ENCODE data around the gene KCNIP1.

- TF ChIP-seq, protein P1, sequence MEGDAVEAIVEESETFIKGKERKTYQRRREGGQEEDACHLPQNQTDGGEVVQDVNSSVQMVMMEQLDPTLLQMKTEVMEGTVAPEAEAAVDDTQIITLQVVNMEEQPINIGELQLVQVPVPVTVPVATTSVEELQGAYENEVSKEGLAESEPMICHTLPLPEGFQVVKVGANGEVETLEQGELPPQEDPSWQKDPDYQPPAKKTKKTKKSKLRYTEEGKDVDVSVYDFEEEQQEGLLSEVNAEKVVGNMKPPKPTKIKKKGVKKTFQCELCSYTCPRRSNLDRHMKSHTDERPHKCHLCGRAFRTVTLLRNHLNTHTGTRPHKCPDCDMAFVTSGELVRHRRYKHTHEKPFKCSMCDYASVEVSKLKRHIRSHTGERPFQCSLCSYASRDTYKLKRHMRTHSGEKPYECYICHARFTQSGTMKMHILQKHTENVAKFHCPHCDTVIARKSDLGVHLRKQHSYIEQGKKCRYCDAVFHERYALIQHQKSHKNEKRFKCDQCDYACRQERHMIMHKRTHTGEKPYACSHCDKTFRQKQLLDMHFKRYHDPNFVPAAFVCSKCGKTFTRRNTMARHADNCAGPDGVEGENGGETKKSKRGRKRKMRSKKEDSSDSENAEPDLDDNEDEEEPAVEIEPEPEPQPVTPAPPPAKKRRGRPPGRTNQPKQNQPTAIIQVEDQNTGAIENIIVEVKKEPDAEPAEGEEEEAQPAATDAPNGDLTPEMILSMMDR (IDR thresholded peaks at IDR 0.05): no peak
- TF ChIP-seq POLR2A (IDR thresholded peaks at IDR 0.05) (no peak), POLR2AphosphoS5 (IDR thresholded peaks at IDR 0.05) (no peak)
Measured at GRCh38 chr5:170489199-170489598, 14.6 kb upstream of the KCNIP1 start.
